GM12872 (cell line): ENCODE results near the gene GMCL2.

Experiments
- TF ChIP-seq, protein P1 (sequence below): IDR thresholded peaks from 3 replicates; pipeline ENCODE4 v1.5.1; 2011; ENCODE audit warnings: low read depth, mild to moderate bottlenecking, low read length, moderate library complexity; ENCODE audit not compliant: insufficient read depth

Gene GMCL2

DNA sequence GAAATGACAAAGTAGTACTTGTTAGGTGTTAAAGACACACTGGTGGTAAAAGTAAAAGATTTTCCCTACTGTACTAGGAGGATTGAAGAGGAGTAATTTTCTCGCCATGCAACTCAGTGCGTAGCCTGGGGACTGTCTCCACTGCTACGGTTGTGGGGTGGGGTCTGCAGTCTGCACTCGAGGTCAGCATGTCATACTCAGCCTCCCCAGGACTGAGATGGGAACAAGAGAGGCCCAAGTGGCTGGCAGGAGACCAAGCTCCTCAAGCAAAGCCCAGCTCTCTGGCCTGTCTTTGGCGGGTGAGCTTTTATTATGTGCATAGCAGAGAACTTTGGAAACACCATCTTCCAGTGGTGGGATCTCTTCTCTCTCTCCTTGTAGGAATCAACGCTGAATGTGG lies 43.9 kb downstream of the GMCL2 start:
- TF ChIP-seq, protein P1, sequence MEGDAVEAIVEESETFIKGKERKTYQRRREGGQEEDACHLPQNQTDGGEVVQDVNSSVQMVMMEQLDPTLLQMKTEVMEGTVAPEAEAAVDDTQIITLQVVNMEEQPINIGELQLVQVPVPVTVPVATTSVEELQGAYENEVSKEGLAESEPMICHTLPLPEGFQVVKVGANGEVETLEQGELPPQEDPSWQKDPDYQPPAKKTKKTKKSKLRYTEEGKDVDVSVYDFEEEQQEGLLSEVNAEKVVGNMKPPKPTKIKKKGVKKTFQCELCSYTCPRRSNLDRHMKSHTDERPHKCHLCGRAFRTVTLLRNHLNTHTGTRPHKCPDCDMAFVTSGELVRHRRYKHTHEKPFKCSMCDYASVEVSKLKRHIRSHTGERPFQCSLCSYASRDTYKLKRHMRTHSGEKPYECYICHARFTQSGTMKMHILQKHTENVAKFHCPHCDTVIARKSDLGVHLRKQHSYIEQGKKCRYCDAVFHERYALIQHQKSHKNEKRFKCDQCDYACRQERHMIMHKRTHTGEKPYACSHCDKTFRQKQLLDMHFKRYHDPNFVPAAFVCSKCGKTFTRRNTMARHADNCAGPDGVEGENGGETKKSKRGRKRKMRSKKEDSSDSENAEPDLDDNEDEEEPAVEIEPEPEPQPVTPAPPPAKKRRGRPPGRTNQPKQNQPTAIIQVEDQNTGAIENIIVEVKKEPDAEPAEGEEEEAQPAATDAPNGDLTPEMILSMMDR = no peak

DNA sequence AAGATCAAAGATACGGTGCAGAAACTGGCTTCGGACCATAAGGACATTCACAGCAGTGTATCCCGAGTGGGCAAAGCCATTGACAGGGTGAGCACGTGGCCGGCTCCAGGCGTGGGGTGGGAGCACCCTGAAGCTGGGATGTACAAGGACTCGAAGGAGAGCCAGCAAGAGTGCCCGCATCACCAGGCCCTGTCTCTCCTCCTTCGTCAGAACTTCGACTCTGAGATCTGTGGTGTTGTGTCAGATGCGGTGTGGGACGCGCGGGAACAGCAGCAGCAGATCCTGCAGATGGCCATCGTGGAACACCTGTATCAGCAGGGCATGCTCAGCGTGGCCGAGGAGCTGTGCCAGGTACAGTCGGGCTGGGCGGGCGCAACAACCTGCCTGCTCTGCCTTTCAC lies 44.5 kb downstream of the GMCL2 start:
- TF ChIP-seq, protein P1 = no peak

DNA sequence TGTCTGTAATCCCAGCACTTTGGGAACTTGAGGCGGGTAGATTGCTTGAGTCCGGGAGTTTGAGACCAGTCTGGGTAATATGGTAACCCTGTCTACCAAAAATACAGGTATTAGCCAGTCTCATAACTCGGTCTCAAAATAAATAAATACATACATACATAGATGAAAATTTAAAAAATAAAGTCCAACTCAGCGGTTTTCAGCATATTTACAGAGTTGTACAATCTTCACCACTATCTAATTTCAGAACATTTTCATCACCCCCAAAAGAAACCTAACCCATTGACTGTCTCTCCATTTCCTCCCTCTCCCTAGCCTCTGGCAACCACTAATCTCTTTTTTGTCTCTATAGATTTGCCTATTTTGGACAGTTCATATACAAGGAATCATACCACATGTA lies 45.6 kb downstream of the GMCL2 start:
- TF ChIP-seq, protein P1 = no peak

DNA sequence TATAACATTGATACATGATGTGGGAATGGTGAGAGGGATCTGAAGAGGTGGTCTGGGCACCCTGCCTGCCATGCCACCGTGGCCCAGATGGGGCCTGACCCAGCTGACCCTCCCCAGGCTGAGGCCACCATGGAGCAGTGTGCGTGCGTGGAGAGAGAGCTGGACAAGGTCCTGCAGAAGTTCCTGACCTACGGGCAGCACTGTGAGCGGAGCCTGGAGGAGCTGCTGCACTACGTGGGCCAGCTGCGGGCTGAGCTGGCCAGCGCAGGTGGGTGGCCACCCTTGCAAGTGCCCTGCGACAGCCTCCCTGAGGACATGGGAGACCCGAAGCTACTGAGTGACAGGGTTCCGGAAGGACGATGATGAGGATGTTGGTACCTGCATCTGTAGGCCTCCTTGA lies 49.2 kb downstream of the GMCL2 start:
- TF ChIP-seq, protein P1 = no peak

DNA sequence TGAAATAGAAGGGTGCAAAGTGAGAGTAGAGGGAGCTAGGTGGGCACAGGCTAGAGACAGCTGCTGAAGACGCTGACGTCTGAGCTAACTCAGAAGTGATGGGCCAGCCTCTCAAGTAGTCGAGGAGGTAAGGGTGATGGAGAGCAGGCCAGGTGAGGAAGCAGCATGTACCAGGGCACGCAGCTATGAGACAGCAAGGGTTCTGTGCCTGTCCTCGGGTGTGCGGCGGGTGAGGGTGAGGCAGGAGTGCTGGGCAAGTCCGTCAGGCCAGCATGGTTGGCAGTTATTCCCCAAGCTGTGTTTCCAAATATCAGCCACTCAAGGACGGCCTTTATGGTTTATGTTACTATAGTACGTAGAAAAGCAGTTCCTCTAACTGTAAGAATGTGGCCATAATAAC lies 50.2 kb downstream of the GMCL2 start:
- TF ChIP-seq, protein P1 = no peak
